ENCODE measurements around the gene MAN1C1.
"Not testable (repeated sequence)": the region's sequence is repeated elsewhere in the genome, so short reads cannot be mapped to it uniquely, and the experiment has no call there.

- TF ChIP-seq EZH2 (IDR thresholded peaks at IDR 0.05; ENCODE audit: low read length, missing control alignments); CTCF (conservative IDR thresholded peaks at IDR 0.05 in 1 of 2, IDR thresholded peaks at IDR 0.05 in 1 of 2; ENCODE audit: low read depth in 1 of 2, low read length in 2 of 2): not testable (repeated sequence)
Observed at GRCh38 chr1:25596641-25597040, 19.9 kb upstream of the MAN1C1 start.

Data from fibroblast of lung (primary cell).